ENCODE results near the gene PHACTR1. TPM values are rescaled to one million over a fixed set of nuclear protein-coding genes. Genes with fewer than 3 reads are reported as not detected.

Gene PHACTR1
- total and polyA plus RNA-seq, 9 of the 15 experiments (the other 6 are each of a cell fraction or from before 2014, with no cell fraction given) = 11.5 to 32.6 (median 22.0) TPM

DNA sequence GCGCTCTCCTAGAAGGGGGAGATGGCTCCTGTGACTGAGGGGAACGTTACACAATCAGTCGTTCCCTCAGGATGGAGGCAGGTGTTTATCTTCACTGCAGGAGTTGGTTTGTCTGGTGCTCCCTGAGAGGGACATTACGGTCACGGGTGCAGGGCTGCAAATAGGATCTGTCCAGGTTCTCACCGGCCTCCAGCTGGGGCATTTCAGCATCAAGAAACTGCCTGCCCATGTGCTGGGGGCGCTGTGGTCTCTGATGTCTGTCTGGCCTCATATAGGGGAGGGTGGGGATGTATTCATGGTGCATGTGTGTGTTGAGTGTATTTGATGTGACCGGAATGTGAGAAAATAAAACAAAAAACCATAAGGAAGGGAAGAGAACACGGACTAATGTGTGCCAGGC, 534.7 kb downstream of the PHACTR1 start (continued):
- TF ChIP-seq RAD21 (CRISPR knock-in tag; conservative IDR thresholded peaks at IDR 0.05 in 1 of 2, IDR thresholded peaks at IDR 0.05 in 1 of 2) (peak in 1 of 2 experiments; percentile 40; a peak in 1 of 4 replicates), HDAC6 (IDR thresholded peaks at IDR 0.05; ENCODE audit: low read depth, low read length) (no peak), NRF1 (conservative IDR thresholded peaks at IDR 0.05 in 1 of 2, IDR thresholded peaks at IDR 0.05 in 1 of 2) (peak in 1 of 2 experiments; percentile 9; a peak in 1 of 4 replicates), TFAP4 (CRISPR knock-in tag; IDR thresholded peaks at IDR 0.05; ENCODE audit: borderline replicate concordance) (peak; percentile 44; the same call in 1 of the 2 replicates)

GRCh38 chr6:13252790-13253189, 536.2 kb downstream of the PHACTR1 start:
- FAIRE-seq = no peak
- CTCF ChIA-PET (ENCODE audit: low intra/inter-chr PET ratio) = interaction anchor here (0.7 kb wide), 1 partner anchor 56 kb away, joined by 4 read pairs; no protein-coding TSS in a partner anchor
- Histone ChIP-seq H3K4me1 (replicated peaks in 1 of 2; ENCODE audit: control insufficient read depth in 2 of 2, insufficient read depth in 2 of 2, low read length in 2 of 2) (peaks cover 5 to 7% of the 10 kb centered on the region in 2 experiments; a peak in 4 of 5 replicates), H3K9me1 (ENCODE audit: control insufficient read depth, insufficient read depth, low read length) (no peaks in the 10 kb centered on the region), H3K4me2 (ENCODE audit: insufficient read depth, low read length) (no peak overlapping the region), H3K79me2 (ENCODE audit: control insufficient read depth, insufficient read depth, low read length) (no peaks in the 10 kb centered on the region), H3K36me3 (ENCODE audit: control insufficient read depth, insufficient read depth, low read length) (no peaks in the 10 kb centered on the region), H2AFZ (ENCODE audit: low read depth, low read length) (peak overlapping the region; percentile 24), H3K9ac (ENCODE audit: insufficient read depth in 1 of 2, low read depth in 2 of 2, low read length in 2 of 2) (no peak overlapping the region), H3K27ac (ENCODE audit: extremely low read depth, low read depth, low read length) (no peak overlapping the region), H4K20me1 (replicated peaks; ENCODE audit: control insufficient read depth, insufficient read depth, low read length) (no peaks in the 10 kb centered on the region), H3K9me3 (replicated peaks; ENCODE audit: control insufficient read depth, insufficient read depth, low read depth, low read length) (no peaks in the 10 kb centered on the region), H3K27me3 (ENCODE audit: control insufficient read depth in 2 of 2, insufficient read depth in 2 of 2, low read length in 2 of 2) (no peaks in the 10 kb centered on the region; a peak in 2 of 5 replicates), H3K4me3 (no peak overlapping the region)
- POLR2A ChIA-PET = interaction anchor here (0.6 to 1.1 kb wide), 2 partner anchors 12 to 1660 kb away, joined by 3 read pairs; no protein-coding TSS in a partner anchor
- intact Hi-C loops (cut with micrococcal nuclease) (no loop called here), in situ Hi-C loops (cut with MboI) (no loop called here)
- ATAC-seq = no peak
- DNase-seq (ENCODE audit: extremely low read depth in 1 of 4, low spot score in 3 of 4) = no peak
- BruUV-seq (replicated peaks) = no TSS peak
- WGBS (ENCODE audit: insufficient coverage, low coverage, missing lambda C conversion rate) = 63% methylated on average over 5 of the region's 5 CpGs
- TF ChIP-seq MTA1 (IDR thresholded peaks at IDR 0.05; ENCODE audit: borderline replicate concordance) (no peak), ZNF778 (CRISPR knock-in tag; IDR thresholded peaks at IDR 0.05) (no peak), SP2 (IDR thresholded peaks at IDR 0.05; ENCODE audit: extremely low read depth, low read depth, low read length, poor library complexity, severe bottlenecking) (no peak), XRCC4 (IDR thresholded peaks at IDR 0.05; ENCODE audit: extremely low read depth, insufficient read depth, insufficient read length) (no peak), BRD9 (IDR thresholded peaks at IDR 0.05; ENCODE audit: low read depth, partially characterized antibody) (no peak), CC2D1A (IDR thresholded peaks at IDR 0.05) (no peak), ZFP1 (CRISPR knock-in tag; IDR thresholded peaks at IDR 0.05) (no peak), E4F1 (CRISPR knock-in tag; IDR thresholded peaks at IDR 0.05; ENCODE audit: borderline replicate concordance) (no peak), RFX7 (CRISPR knock-in tag; IDR thresholded peaks at IDR 0.05) (no peak), FOXA1 (IDR thresholded peaks at IDR 0.05; ENCODE audit: borderline replicate concordance) (no peak), ERF (CRISPR knock-in tag; IDR thresholded peaks at IDR 0.05) (no peak), ZFPM2 (CRISPR knock-in tag; IDR thresholded peaks at IDR 0.05) (no peak), CBFB (CRISPR knock-in tag; IDR thresholded peaks at IDR 0.05) (no peak), HNRNPL (IDR thresholded peaks at IDR 0.05; ENCODE audit: low read depth, low read length) (no peak)
